EL (cell line): Measurements from ENCODE around the gene NXPH4.

Experiments
- DNase-seq: peaks from one replicate; pipeline ENCODE4 v3.0.0-alpha.2; 2016

NXPH4 gene

GRCh38 chr12:57216014-57216911, at the start of gene NXPH4:
Gene NXPH4 (plus strand): TSS chr12:57216794. CDS start chr12:57216970, 176 bp downstream.
- peak; percentile 31 for DNase-seq

- peak; percentile 76 for DNase-seq
Observed at GRCh38 chr12:57166971-57167371, 49.6 kb upstream of the NXPH4 start.

- DNase-seq, result no peak
Observed at GRCh38 chr12:57168058-57168457, 48.5 kb upstream of the NXPH4 start.

- no peak for DNase-seq
Observed at GRCh38 chr12:57169046-57169795, 47.4 kb upstream of the NXPH4 start.

- no peak for DNase-seq
Observed at GRCh38 chr12:57169969-57170368, 46.6 kb upstream of the NXPH4 start.

- no peak for DNase-seq
Observed at GRCh38 chr12:57170408-57170807, 46.2 kb upstream of the NXPH4 start.

- DNase-seq, result no peak
Observed at GRCh38 chr12:57170927-57171326, 45.7 kb upstream of the NXPH4 start.

GRCh38 chr12:57171668-57172067, 44.9 kb upstream of the NXPH4 start:
- peak; percentile 60 for DNase-seq

GRCh38 chr12:57173089-57173488, 43.5 kb upstream of the NXPH4 start:
- DNase-seq, result peak; percentile 23

- no peak for DNase-seq
Observed at GRCh38 chr12:57173683-57174082, 42.9 kb upstream of the NXPH4 start.

- DNase-seq, result peak; percentile 60
Observed at GRCh38 chr12:57175428-57176138, 41.0 kb upstream of the NXPH4 start.

GRCh38 chr12:57176139-57176477, 40.5 kb upstream of the NXPH4 start:
- DNase-seq, result no peak

GRCh38 chr12:57176846-57177245, 39.7 kb upstream of the NXPH4 start:
- no peak for DNase-seq

- no peak for DNase-seq
Observed at GRCh38 chr12:57177354-57177753, 39.2 kb upstream of the NXPH4 start.

- no peak for DNase-seq
Observed at GRCh38 chr12:57178213-57178612, 38.4 kb upstream of the NXPH4 start.

- no peak for DNase-seq
Observed at GRCh38 chr12:57179331-57180086, 37.1 kb upstream of the NXPH4 start.

- DNase-seq, result no peak
Observed at GRCh38 chr12:57180321-57180989, 36.1 kb upstream of the NXPH4 start.

- no peak for DNase-seq
Observed at GRCh38 chr12:57181072-57181471, 35.5 kb upstream of the NXPH4 start.

- DNase-seq, result no peak
Observed at GRCh38 chr12:57181561-57182155, 34.9 kb upstream of the NXPH4 start.

- peak; percentile 67 for DNase-seq
Observed at GRCh38 chr12:57182918-57183575, 33.5 kb upstream of the NXPH4 start.
